ENCODE measurements around the gene ADARB2.

ADARB2 gene

DNA sequence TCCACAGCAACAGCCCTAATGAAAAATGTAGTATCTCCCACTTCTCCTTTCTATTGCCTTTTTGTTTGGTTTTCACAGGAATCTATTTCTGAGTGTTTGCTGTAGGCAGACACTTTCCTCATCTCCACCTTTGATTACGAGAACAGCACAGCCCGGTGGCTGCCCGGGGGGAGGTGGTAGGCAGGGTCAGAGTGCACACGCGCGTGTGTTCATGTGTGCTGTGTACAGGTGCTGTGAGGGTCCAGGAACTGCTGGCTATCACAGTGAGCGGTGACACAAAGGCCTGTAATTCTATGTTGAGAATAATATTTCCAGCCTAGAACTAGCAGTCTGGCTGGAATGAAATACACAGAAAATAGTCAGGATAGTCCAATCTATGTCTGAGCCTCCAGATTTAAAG lies 212.8 kb downstream of the ADARB2 start:
- no peak overlapping the region for H3K4me3 ChIP-seq (ENCODE audit: control insufficient read depth, low read depth, low read length)
- DNase-seq (ENCODE audit: low read depth): no peak
- TF ChIP-seq, protein P1, sequence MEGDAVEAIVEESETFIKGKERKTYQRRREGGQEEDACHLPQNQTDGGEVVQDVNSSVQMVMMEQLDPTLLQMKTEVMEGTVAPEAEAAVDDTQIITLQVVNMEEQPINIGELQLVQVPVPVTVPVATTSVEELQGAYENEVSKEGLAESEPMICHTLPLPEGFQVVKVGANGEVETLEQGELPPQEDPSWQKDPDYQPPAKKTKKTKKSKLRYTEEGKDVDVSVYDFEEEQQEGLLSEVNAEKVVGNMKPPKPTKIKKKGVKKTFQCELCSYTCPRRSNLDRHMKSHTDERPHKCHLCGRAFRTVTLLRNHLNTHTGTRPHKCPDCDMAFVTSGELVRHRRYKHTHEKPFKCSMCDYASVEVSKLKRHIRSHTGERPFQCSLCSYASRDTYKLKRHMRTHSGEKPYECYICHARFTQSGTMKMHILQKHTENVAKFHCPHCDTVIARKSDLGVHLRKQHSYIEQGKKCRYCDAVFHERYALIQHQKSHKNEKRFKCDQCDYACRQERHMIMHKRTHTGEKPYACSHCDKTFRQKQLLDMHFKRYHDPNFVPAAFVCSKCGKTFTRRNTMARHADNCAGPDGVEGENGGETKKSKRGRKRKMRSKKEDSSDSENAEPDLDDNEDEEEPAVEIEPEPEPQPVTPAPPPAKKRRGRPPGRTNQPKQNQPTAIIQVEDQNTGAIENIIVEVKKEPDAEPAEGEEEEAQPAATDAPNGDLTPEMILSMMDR (conservative IDR thresholded peaks at IDR 0.05; ENCODE audit: control insufficient read depth, insufficient read depth, low read depth, low read length): no peak

DNA sequence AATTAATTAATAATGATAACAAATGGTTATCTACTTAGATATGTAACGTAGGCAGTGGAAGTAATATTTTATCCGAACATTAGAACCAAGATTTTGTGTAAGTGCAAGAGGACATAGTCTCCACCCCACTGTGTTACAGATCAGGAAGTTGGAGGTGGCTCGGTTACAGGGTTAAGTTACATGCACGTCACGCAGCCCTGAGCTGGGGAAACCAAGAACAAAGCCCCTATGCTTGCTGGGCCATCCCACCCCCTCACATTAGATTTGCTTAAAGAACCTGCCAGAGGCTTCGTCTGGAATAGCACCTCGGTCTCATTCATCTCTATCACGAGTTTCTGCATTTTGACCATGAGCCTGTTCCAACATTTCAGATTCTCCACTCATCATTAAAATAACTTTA lies 214.1 kb downstream of the ADARB2 start:
- TF ChIP-seq, protein P1 (conservative IDR thresholded peaks at IDR 0.05; ENCODE audit: control insufficient read depth, insufficient read depth, low read depth, low read length): no peak
- no peak overlapping the region for H3K4me3 ChIP-seq (ENCODE audit: control insufficient read depth, low read depth, low read length)
- no peak for DNase-seq (ENCODE audit: low read depth)

DNA sequence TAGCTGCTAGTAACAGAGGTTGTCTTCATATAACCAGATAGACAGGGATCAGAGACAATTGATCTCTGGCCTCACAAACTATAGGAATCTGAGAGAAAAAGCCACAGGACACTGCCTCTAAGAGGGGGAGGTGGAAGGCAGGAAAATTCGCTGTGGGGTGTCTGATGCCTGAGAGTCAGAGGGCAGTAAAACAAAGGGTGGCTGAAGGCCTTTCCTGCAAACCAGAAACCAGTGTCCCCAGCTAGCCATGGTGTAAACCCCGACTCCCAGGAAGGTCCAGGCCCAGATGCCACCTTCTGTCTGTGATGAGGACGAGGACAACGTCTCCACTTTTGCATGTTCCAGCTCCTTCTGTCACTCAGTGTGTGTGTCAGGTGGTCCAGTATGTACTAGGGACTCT lies 215.1 kb downstream of the ADARB2 start:
- DNase-seq (ENCODE audit: low read depth): no peak
- TF ChIP-seq, protein P1 (conservative IDR thresholded peaks at IDR 0.05; ENCODE audit: control insufficient read depth, insufficient read depth, low read depth, low read length): no peak
- H3K4me3 ChIP-seq (ENCODE audit: control insufficient read depth, low read depth, low read length): no peak overlapping the region

DNA sequence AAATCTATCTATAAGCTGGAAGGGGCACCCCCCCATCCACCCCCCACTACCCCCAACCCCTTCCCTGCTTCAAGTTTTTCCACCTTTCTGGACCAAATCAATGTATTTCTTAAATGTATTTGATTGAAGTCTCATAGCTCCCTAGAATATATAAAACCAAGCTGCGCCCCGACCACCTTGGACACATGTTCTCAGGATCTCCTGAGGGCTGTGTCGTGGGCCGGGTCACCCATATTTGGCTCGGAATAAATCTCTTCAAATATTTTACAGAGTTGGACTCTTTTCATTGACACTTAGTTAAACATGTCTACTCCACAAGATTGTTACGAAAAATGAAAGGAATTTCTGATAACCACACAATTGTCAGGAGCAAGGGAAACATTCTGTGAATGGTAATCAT lies 215.6 kb downstream of the ADARB2 start:
- no peak overlapping the region for H3K4me3 ChIP-seq (ENCODE audit: control insufficient read depth, low read depth, low read length)

DNA sequence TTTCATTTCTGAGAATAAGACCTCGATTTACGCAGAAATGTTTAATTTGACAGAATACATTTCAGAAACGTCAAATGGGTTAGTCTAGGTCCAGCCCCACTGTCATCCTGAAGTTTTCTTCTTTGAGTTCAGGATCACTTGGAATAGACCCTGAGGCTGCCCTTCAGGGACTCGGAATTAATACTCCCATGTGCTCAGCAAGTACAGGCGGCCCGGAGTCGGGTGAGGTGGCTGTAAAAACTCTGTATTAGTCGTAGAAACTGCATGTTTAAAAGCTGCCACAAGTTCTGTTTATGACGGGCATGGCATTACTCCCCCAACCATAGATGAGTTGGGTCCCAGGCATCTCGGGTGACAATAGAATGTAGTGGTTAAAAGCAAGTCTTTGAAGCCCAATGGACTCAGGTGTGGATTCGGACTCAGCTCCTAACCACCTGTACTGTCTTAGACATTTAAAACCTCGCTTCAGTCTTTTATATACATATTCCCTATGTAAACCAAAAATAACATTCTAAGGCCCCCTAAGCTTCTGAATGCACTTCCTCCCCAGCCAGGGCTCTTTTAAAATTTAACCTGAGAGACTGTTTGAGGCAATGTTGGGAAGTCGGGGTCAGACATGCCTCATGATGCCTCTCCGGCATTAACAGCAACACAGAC lies 216.3 kb downstream of the ADARB2 start:
- H3K4me3 ChIP-seq (ENCODE audit: control insufficient read depth, low read depth, low read length): no peak overlapping the region
- DNase-seq (ENCODE audit: low read depth): no peak
- TF ChIP-seq, protein P1 (conservative IDR thresholded peaks at IDR 0.05; ENCODE audit: control insufficient read depth, insufficient read depth, low read depth, low read length): no peak

More for the DNA sequence above, 215.6 kb downstream of the ADARB2 start:
- no peak for DNase-seq (ENCODE audit: low read depth)
- TF ChIP-seq, protein P1 (conservative IDR thresholded peaks at IDR 0.05; ENCODE audit: control insufficient read depth, insufficient read depth, low read depth, low read length): no peak

DNA sequence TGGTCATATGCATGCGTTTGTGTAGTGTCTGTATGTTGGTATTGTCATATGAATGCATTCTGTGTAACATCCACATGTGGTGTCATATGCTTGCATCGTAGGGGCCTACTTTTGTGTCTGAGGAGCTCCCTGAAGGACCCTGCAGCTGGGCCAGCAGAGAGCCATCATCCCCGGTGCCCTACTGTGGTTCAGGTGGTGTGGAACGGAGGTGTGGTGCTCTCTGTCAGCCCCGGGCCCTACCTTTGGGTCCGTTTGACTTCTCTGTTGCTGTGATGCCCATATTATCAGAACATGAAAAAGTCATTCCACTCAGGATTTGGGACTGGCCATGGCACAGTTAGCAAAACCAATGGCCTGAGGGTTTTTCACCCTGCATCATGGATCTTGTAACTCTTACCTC lies 217.9 kb downstream of the ADARB2 start:
- TF ChIP-seq, protein P1 (conservative IDR thresholded peaks at IDR 0.05; ENCODE audit: control insufficient read depth, insufficient read depth, low read depth, low read length): no peak
- no peak overlapping the region for H3K4me3 ChIP-seq (ENCODE audit: control insufficient read depth, low read depth, low read length)
- no peak for DNase-seq (ENCODE audit: low read depth)

DNA sequence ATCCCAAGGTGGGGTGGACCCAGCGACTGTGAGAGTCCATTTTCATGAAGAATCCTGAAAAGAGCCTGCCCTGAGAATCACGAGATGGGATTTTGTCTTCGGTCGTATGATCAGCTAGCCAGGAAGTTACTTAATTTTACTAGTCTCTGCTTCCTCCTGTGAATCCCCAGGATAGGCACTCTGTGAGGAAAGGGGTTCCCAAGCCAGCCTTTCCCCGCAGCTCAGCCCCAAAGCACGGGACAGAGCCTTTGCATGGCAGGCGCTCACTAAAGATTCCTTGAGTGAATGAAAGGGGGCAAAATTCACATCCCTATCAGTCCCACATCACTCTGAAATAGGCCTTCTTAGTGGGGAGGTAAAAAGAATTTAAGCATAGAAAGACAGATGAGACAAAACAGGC lies 219.6 kb downstream of the ADARB2 start:
- TF ChIP-seq, protein P1 (conservative IDR thresholded peaks at IDR 0.05; ENCODE audit: control insufficient read depth, insufficient read depth, low read depth, low read length): no peak
- no peak for DNase-seq (ENCODE audit: low read depth)
- H3K4me3 ChIP-seq (ENCODE audit: control insufficient read depth, low read depth, low read length): no peak overlapping the region

Measured in fibroblast of mammary gland (primary cell).